ENCODE measurements around the gene ADGRG6.
A peak's percentile ranks its signal among the peaks of the same experiment; 100 is the strongest.

ADGRG6 gene

DNA sequence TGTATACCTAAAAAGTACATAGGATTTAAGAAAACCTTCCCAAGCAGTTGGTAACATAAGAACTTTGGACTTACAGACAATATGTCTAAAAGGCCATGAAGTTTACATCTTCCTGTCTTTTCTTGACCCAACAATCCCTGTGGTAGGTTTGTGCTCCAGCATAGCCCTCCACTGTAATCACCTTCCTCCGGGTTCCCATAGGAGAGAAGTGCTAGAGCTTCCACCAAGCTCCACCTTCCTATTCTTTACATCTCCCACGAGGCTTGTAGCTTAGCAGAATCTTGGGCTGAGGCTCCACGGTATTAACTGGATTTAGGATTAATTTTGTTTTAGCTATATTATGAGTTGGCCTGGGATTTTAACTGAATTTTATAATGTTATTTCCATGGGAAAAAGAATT is 23.3 kb downstream of the ADGRG6 start:
- Histone ChIP-seq H3K36me3 (ENCODE audit: control insufficient read depth, low read depth, low read length) (no peaks in the 10 kb centered on the region), H3K9ac (ENCODE audit: low read length) (no peak overlapping the region), H3K9me3 (ENCODE audit: control insufficient read depth, low read depth, low read length) (no peaks in the 10 kb centered on the region), H3K27ac (ENCODE audit: low read length) (no peak overlapping the region), H3K4me3 (ENCODE audit: low read length) (no peak overlapping the region), H3K4me1 (ENCODE audit: control insufficient read depth, low read depth, low read length) (peaks cover 13% of the 10 kb centered on the region), H3K27me3 (ENCODE audit: control insufficient read depth, insufficient read depth, low read length) (no peaks in the 10 kb centered on the region)

- Histone ChIP-seq H3K4me3 (ENCODE audit: low read length) (no peak overlapping the region), H3K36me3 (ENCODE audit: control insufficient read depth, low read depth, low read length) (no peaks in the 10 kb centered on the region), H3K9ac (ENCODE audit: low read length) (no peak overlapping the region), H3K4me1 (ENCODE audit: control insufficient read depth, low read depth, low read length) (peaks cover 13% of the 10 kb centered on the region), H3K9me3 (ENCODE audit: control insufficient read depth, low read depth, low read length) (no peaks in the 10 kb centered on the region), H3K27me3 (ENCODE audit: control insufficient read depth, insufficient read depth, low read length) (no peaks in the 10 kb centered on the region), H3K27ac (ENCODE audit: low read length) (no peak overlapping the region)
These were observed 24.7 kb downstream of the ADGRG6 start for GRCh38 chr6:142326540-142326939.

DNA sequence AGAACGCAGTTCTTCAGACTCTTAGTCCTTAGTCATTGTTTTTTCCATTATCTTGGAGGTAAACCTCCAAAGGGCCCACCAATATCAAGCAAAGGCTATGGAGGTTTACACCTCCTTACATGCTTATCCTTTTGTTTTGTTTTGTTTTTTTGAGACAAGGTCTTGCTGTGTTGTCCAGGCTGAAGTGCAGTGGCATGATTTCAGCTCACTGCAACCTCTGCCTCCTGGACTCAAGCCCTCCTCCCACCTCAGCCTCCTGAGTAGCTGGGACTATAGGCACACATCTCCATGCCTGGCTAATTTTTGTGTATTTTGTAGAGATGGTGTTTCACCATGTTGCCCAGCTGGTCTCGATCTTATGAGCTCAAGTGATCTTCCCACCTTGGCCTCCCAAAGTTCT is 26.3 kb downstream of the ADGRG6 start:
- no peak overlapping the region for H3K9ac ChIP-seq (ENCODE audit: low read length)
- H3K9me3 ChIP-seq (ENCODE audit: control insufficient read depth, low read depth, low read length) = no peaks in the 10 kb centered on the region
- no peaks in the 10 kb centered on the region for H3K27me3 ChIP-seq (ENCODE audit: control insufficient read depth, insufficient read depth, low read length)
- no peaks in the 10 kb centered on the region for H3K36me3 ChIP-seq (ENCODE audit: control insufficient read depth, low read depth, low read length)
- H3K4me3 ChIP-seq (ENCODE audit: low read length) = no peak overlapping the region
- no peak overlapping the region for H3K27ac ChIP-seq (ENCODE audit: low read length)
- H3K4me1 ChIP-seq (ENCODE audit: control insufficient read depth, low read depth, low read length) = peaks cover 13% of the 10 kb centered on the region

- Histone ChIP-seq H3K4me1 (ENCODE audit: control insufficient read depth, low read depth, low read length) (peaks cover 4% of the 10 kb centered on the region), H3K36me3 (ENCODE audit: control insufficient read depth, low read depth, low read length) (no peaks in the 10 kb centered on the region), H3K9me3 (ENCODE audit: control insufficient read depth, low read depth, low read length) (no peaks in the 10 kb centered on the region), H3K27me3 (ENCODE audit: control insufficient read depth, insufficient read depth, low read length) (no peaks in the 10 kb centered on the region), H3K4me3 (ENCODE audit: low read length) (no peak overlapping the region), H3K27ac (ENCODE audit: low read length) (no peak overlapping the region), H3K9ac (ENCODE audit: low read length) (no peak overlapping the region)
These were observed 27.8 kb downstream of the ADGRG6 start for GRCh38 chr6:142329486-142330113.

DNA sequence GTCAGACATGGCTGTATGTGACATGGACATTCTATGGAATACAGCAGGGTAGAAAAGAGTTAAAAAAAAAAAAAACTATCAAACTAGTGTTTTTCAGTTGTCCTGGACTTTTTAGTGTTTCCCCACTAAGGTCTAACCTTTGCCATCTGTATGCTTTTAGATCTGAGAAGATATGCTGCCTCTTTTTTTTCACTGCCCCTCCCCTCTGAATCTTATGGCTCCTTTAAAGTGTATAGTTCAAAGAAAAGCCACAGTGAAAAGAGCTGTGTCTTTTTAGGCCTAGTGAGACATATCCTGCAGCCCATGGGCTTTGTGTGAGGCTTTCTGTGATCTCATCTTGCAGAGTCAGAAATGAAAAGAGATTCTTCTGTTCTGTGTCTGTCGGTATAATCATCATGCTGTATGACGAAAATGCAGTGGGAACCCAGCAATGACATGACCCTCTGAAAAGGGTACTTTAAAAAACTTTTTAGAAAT is 29.3 kb downstream of the ADGRG6 start:
- H3K4me3 ChIP-seq (ENCODE audit: low read length) = no peak overlapping the region
- no peaks in the 10 kb centered on the region for H3K4me1 ChIP-seq (ENCODE audit: control insufficient read depth, low read depth, low read length)
- no peak overlapping the region for H3K27ac ChIP-seq (ENCODE audit: low read length)
- H3K36me3 ChIP-seq (ENCODE audit: control insufficient read depth, low read depth, low read length) = no peaks in the 10 kb centered on the region
- H3K27me3 ChIP-seq (ENCODE audit: control insufficient read depth, insufficient read depth, low read length) = no peaks in the 10 kb centered on the region
- H3K9ac ChIP-seq (ENCODE audit: low read length) = peak overlapping the region; percentile 4
- no peaks in the 10 kb centered on the region for H3K9me3 ChIP-seq (ENCODE audit: control insufficient read depth, low read depth, low read length)

- H3K4me1 ChIP-seq (ENCODE audit: control insufficient read depth, low read depth, low read length) = no peaks in the 10 kb centered on the region
- no peaks in the 10 kb centered on the region for H3K9me3 ChIP-seq (ENCODE audit: control insufficient read depth, low read depth, low read length)
- H3K9ac ChIP-seq (ENCODE audit: low read length) = peak overlapping the region; percentile 4
- no peaks in the 10 kb centered on the region for H3K36me3 ChIP-seq (ENCODE audit: control insufficient read depth, low read depth, low read length)
- H3K27me3 ChIP-seq (ENCODE audit: control insufficient read depth, insufficient read depth, low read length) = no peaks in the 10 kb centered on the region
- no peak overlapping the region for H3K4me3 ChIP-seq (ENCODE audit: low read length)
- H3K27ac ChIP-seq (ENCODE audit: low read length) = no peak overlapping the region
These were observed 29.8 kb downstream of the ADGRG6 start for GRCh38 chr6:142331601-142332000.

DNA sequence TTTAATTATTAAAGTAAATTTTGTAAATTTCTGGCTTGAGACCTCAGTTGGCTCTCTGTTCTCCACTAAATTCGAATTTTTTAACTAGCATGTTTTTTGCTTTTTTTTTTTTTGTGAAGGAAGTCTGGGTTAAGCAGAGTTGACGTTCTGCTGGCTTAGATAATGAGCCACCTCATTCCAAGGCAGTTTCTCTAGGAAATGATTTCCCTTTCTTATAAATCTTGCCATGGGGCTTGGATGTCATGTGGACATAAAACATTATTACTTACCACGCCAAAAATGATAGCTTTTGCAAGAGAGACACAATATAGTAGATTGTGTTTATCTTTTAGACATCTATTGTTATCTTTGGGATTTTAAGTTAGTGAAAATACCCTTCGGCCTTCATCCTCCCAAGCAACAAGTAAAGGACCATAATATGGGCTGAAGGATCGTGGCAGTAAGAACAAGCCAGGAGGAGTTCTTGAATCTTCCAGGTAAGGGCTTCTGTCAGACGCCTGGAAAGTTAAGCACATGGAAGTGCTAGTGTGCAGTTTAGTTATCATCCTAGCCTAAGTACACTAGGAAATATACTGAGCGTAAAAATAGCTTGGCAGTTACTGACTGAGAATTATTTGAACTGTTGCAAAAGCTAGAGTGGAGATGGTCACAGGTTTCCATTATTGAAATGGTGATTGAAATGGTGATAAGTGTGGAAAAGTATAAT is 30.7 kb downstream of the ADGRG6 start:
- H3K9me3 ChIP-seq (ENCODE audit: control insufficient read depth, low read depth, low read length) = no peaks in the 10 kb centered on the region
- no peak overlapping the region for H3K27ac ChIP-seq (ENCODE audit: low read length)
- no peaks in the 10 kb centered on the region for H3K4me1 ChIP-seq (ENCODE audit: control insufficient read depth, low read depth, low read length)
- no peak overlapping the region for H3K4me3 ChIP-seq (ENCODE audit: low read length)
- no peaks in the 10 kb centered on the region for H3K27me3 ChIP-seq (ENCODE audit: control insufficient read depth, insufficient read depth, low read length)
- H3K9ac ChIP-seq (ENCODE audit: low read length) = no peak overlapping the region
- no peaks in the 10 kb centered on the region for H3K36me3 ChIP-seq (ENCODE audit: control insufficient read depth, low read depth, low read length)

DNA sequence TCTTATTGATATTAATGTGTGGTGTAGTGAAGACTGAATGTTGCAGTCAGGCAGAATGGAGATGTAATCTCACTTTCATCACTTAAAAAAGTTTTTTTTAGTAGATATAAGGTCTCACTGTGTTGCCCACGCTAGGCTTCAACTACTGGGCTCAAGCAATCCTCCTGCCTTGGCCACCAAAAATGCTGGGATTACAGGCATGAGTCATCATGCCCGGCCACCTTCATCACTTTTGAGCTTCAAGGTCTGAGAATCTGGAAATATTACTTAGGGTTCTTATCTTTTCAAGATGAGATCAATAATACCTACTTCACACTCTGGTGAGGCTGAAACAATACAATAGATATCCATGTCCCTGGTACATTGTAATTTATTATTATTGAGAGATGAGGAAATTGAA is 31.6 kb downstream of the ADGRG6 start:
- Histone ChIP-seq H3K9ac (ENCODE audit: low read length) (no peak overlapping the region), H3K9me3 (ENCODE audit: control insufficient read depth, low read depth, low read length) (no peaks in the 10 kb centered on the region), H3K36me3 (ENCODE audit: control insufficient read depth, low read depth, low read length) (no peaks in the 10 kb centered on the region), H3K4me1 (ENCODE audit: control insufficient read depth, low read depth, low read length) (no peaks in the 10 kb centered on the region), H3K4me3 (ENCODE audit: low read length) (no peak overlapping the region), H3K27me3 (ENCODE audit: control insufficient read depth, insufficient read depth, low read length) (no peaks in the 10 kb centered on the region), H3K27ac (ENCODE audit: low read length) (no peak overlapping the region)

DNA sequence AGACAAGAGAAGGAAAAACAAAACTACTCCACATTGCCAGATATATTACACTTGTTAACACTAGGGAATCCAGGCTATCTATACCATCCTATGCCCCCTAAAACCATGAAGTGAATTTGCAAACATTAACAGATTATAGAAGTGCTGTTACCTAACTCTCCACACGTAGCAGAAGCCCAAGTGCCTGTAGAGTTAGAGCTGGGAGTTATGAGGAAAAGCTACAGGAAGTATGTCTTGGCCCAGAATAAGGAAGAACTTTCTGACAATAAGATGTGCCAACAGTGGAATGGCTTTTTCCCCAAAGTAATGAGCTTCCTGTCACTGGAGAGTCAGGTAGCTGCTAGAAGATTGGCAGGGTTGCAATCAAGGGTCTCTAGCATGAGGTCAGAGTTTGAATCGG is 32.5 kb downstream of the ADGRG6 start:
- no peaks in the 10 kb centered on the region for H3K27me3 ChIP-seq (ENCODE audit: control insufficient read depth, insufficient read depth, low read length)
- H3K9ac ChIP-seq (ENCODE audit: low read length) = no peak overlapping the region
- no peaks in the 10 kb centered on the region for H3K4me1 ChIP-seq (ENCODE audit: control insufficient read depth, low read depth, low read length)
- H3K27ac ChIP-seq (ENCODE audit: low read length) = no peak overlapping the region
- no peaks in the 10 kb centered on the region for H3K9me3 ChIP-seq (ENCODE audit: control insufficient read depth, low read depth, low read length)
- H3K4me3 ChIP-seq (ENCODE audit: low read length) = no peak overlapping the region
- no peaks in the 10 kb centered on the region for H3K36me3 ChIP-seq (ENCODE audit: control insufficient read depth, low read depth, low read length)

DNA sequence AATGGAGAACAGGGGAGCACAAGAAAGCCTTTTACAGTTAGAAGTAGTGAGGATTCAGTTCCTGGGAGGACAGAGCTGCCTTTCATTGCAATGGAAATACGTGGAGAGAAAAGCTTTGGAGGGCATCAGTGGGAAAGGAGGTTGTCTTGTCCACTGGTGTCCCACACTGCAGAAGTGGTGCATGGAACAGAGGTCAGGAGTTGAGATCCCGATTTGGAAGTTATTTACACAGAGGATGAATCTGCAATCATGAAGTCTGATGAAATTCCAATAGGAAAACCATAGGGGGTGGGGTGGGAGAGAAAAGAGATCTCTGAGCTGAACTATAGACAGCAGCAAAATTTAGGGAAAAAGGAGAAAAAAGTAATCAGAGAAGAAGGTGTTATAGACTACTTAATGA is 33.6 kb downstream of the ADGRG6 start:
- no peak overlapping the region for H3K9ac ChIP-seq (ENCODE audit: low read length)
- H3K4me3 ChIP-seq (ENCODE audit: low read length) = no peak overlapping the region
- no peak overlapping the region for H3K27ac ChIP-seq (ENCODE audit: low read length)
- H3K27me3 ChIP-seq (ENCODE audit: control insufficient read depth, insufficient read depth, low read length) = no peaks in the 10 kb centered on the region
- H3K4me1 ChIP-seq (ENCODE audit: control insufficient read depth, low read depth, low read length) = no peaks in the 10 kb centered on the region
- no peaks in the 10 kb centered on the region for H3K9me3 ChIP-seq (ENCODE audit: control insufficient read depth, low read depth, low read length)
- no peaks in the 10 kb centered on the region for H3K36me3 ChIP-seq (ENCODE audit: control insufficient read depth, low read depth, low read length)

GRCh38 chr6:142336183-142336582 is 34.4 kb downstream of the ADGRG6 start:
- Histone ChIP-seq H3K36me3 (ENCODE audit: control insufficient read depth, low read depth, low read length) (no peaks in the 10 kb centered on the region), H3K4me3 (ENCODE audit: low read length) (no peak overlapping the region), H3K27me3 (ENCODE audit: control insufficient read depth, insufficient read depth, low read length) (no peaks in the 10 kb centered on the region), H3K9me3 (ENCODE audit: control insufficient read depth, low read depth, low read length) (no peaks in the 10 kb centered on the region), H3K27ac (ENCODE audit: low read length) (no peak overlapping the region), H3K4me1 (ENCODE audit: control insufficient read depth, low read depth, low read length) (no peaks in the 10 kb centered on the region), H3K9ac (ENCODE audit: low read length) (no peak overlapping the region)

- Histone ChIP-seq H3K27ac (ENCODE audit: low read length) (no peak overlapping the region), H3K4me1 (ENCODE audit: control insufficient read depth, low read depth, low read length) (no peaks in the 10 kb centered on the region), H3K27me3 (ENCODE audit: control insufficient read depth, insufficient read depth, low read length) (no peaks in the 10 kb centered on the region), H3K9ac (ENCODE audit: low read length) (no peak overlapping the region), H3K4me3 (ENCODE audit: low read length) (no peak overlapping the region), H3K9me3 (ENCODE audit: control insufficient read depth, low read depth, low read length) (no peaks in the 10 kb centered on the region), H3K36me3 (ENCODE audit: control insufficient read depth, low read depth, low read length) (no peaks in the 10 kb centered on the region)
These were observed 35.0 kb downstream of the ADGRG6 start for GRCh38 chr6:142336787-142337186.

All from iPS-18a (cell line).